ENCODE results near the gene CPT1A. TPM values are rescaled to one million over a fixed set of nuclear protein-coding genes. Genes with fewer than 3 reads are reported as not detected.
A peak's percentile ranks its signal among the peaks of the same experiment; 100 is the strongest.

Gene CPT1A
- total and polyA plus RNA-seq, 9 donors = 25.3 to 87.1 (median 44.3) TPM

DNA sequence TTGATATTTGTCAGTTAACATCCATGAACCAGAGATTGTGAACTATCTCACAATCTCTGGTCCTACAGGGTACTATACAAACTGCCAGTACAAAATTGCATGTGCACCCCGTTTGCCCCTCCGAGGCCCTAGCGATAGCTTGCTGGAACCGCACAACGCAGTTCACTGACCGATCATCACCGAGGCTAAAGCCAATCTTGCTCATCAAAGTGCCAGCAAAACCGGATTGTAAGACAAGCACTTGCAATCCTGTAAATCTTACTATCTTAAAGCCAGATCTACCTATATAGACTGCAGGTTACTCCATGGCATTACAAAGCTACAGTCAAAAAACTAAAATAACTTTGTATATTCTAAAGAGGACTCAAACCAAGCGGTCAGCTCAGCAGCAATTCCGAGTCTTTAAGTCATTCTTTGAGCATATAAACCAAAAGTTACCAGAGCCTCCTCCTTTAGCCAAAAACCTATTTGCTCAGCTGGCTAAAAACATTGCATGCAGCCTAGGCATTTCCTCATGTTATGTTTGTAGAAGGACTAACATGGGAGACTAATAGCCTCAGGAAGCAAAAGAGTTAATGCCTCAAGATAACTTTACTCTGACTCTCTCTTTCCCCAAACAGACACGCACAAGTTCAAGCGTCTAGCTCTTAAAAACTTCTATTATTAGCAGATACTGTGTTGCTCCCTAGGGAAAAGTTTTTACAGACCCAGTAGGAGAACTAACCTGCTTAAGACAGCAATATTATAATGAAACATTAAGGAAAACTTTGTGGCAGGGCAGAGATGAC is 30.7 kb upstream of the CPT1A start:
- TF ChIP-seq EP300 (IDR thresholded peaks at IDR 0.05) (no peak), POLR2A (IDR thresholded peaks at IDR 0.05) (no peak)
- TF ChIP-seq, protein P1, sequence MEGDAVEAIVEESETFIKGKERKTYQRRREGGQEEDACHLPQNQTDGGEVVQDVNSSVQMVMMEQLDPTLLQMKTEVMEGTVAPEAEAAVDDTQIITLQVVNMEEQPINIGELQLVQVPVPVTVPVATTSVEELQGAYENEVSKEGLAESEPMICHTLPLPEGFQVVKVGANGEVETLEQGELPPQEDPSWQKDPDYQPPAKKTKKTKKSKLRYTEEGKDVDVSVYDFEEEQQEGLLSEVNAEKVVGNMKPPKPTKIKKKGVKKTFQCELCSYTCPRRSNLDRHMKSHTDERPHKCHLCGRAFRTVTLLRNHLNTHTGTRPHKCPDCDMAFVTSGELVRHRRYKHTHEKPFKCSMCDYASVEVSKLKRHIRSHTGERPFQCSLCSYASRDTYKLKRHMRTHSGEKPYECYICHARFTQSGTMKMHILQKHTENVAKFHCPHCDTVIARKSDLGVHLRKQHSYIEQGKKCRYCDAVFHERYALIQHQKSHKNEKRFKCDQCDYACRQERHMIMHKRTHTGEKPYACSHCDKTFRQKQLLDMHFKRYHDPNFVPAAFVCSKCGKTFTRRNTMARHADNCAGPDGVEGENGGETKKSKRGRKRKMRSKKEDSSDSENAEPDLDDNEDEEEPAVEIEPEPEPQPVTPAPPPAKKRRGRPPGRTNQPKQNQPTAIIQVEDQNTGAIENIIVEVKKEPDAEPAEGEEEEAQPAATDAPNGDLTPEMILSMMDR (IDR thresholded peaks at IDR 0.05) = no peak
- no peaks in the 10 kb centered on the region for H3K27me3 ChIP-seq
- no peaks in the 10 kb centered on the region for H3K9me3 ChIP-seq
- H3K27ac ChIP-seq = no peak overlapping the region
- peaks cover 1% of the 10 kb centered on the region for H3K4me1 ChIP-seq (ENCODE audit: insufficient read depth)
- no peak for DNase-seq
- intact Hi-C loops (cut with DNase I) = no loop called here
- H3K36me3 ChIP-seq = no peaks in the 10 kb centered on the region
- 76 to 83% (median 81%) methylated on average over 12 of the region's 12 CpGs for WGBS, 3 donors
- no peak overlapping the region for H3K4me3 ChIP-seq

DNA sequence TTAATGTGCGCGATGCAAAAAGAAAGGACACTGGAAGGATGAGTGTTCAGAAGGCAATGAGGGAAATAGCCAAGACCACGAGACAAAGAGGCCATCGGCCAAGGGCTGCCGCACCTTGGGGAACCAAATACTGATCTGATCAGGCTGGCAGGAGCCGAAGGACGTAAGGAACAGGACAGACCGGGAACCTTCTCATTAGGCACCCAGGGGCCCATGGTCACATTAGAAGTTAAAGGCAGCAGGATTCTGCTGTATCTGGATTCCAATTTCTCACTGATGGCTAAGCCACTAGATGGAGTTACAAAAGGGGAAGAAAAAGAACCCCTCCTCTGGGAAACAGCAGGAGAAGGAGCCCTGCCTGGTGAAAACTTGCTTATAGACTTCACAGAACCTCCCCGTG is 28.8 kb upstream of the CPT1A start:
- H3K36me3 ChIP-seq = no peaks in the 10 kb centered on the region
- intact Hi-C loops (cut with DNase I) = no loop called here
- 28 to 68% (median 45%) methylated on average over 9 of the region's 9 CpGs for WGBS, 3 donors
- no peaks in the 10 kb centered on the region for H3K9me3 ChIP-seq
- H3K4me3 ChIP-seq = peak overlapping the region; percentile 41
- no peak for DNase-seq
- TF ChIP-seq, protein P1 (IDR thresholded peaks at IDR 0.05) = no peak
- H3K4me1 ChIP-seq (ENCODE audit: insufficient read depth) = peaks cover 3% of the 10 kb centered on the region
- no peak overlapping the region for H3K27ac ChIP-seq
- no peaks in the 10 kb centered on the region for H3K27me3 ChIP-seq

DNA sequence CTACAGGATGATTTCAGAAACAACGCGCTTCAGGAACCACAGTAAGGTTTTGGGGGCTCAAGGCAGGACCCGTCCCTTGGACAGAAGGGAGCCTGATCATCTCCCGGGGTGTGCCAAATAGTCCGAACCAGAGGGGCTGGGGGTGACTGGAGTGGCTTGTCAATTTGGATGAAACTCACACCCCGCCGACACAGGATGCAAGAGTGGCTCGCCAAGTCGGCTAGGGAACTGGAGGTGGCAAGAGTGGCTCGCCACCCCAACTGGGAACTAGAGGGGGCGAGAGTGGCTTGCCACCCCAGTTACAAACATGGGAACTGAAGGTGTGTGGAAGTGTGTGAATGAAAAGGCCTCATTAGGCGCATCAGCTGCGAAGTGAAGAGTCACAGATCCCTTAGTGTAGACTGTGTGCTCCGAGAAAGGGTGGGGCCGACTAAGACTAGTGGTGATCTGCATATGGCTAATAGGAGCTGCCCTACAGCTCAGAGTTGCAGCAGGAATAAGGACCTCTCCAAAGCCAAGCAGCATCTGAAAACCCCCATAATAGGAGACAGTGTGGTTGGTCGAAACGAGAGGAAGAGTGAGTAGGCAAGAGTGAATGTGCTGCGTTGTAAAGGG is 26.6 kb upstream of the CPT1A start:
- TF ChIP-seq POLR2A (IDR thresholded peaks at IDR 0.05) = no peak
- TF ChIP-seq, protein P1 (IDR thresholded peaks at IDR 0.05) = no peak
- no peak for TF ChIP-seq EP300 (IDR thresholded peaks at IDR 0.05)
- no peak for DNase-seq
- H3K4me3 ChIP-seq = no peak overlapping the region
- intact Hi-C loops (cut with DNase I) = no loop called here
- peaks cover 3% of the 10 kb centered on the region for H3K4me1 ChIP-seq (ENCODE audit: insufficient read depth)
- WGBS, 3 donors = 86 to 91% (median 89%) methylated on average over 18 of the region's 18 CpGs
- H3K9me3 ChIP-seq = no peaks in the 10 kb centered on the region
- H3K27ac ChIP-seq = no peak overlapping the region
- no peaks in the 10 kb centered on the region for H3K36me3 ChIP-seq
- no peaks in the 10 kb centered on the region for H3K27me3 ChIP-seq

DNA sequence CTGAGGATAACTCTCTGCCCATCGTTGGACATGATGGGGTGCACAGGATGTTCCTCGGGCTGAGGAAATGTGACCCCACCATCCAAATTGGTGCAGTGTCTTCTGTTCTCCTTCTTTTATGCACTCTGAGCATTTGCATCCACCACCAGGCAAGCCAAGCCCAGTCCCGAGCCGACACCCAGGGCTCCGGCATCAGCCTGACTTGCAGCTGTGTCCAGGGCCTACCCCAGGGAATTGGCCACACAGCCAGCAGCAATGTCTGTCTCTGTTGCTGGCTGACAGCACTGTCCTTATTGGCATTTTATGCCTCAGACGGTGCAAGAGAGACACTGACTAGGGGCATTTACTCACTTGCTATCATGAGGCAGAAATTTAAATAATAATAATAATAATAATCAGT is 25.4 kb upstream of the CPT1A start:
- no peaks in the 10 kb centered on the region for H3K9me3 ChIP-seq
- 42 to 52% (median 44%) methylated on average over 6 of the region's 6 CpGs for WGBS, 3 donors
- H3K4me3 ChIP-seq = no peak overlapping the region
- H3K4me1 ChIP-seq (ENCODE audit: insufficient read depth) = peaks cover 3% of the 10 kb centered on the region
- intact Hi-C loops (cut with DNase I) = no loop called here
- H3K27ac ChIP-seq = no peak overlapping the region
- TF ChIP-seq POLR2A (IDR thresholded peaks at IDR 0.05) = no peak
- no peak for TF ChIP-seq EP300 (IDR thresholded peaks at IDR 0.05)
- TF ChIP-seq, protein P1 (IDR thresholded peaks at IDR 0.05) = no peak
- no peaks in the 10 kb centered on the region for H3K27me3 ChIP-seq
- no peak for DNase-seq
- no peaks in the 10 kb centered on the region for H3K36me3 ChIP-seq

All from ovary (tissue), 9 donors.